HG03442 (cell line): ENCODE results near the gene H6PD.

Experiments used
- ATAC-seq: cut with Tn5 transposase; IDR thresholded peaks from one replicate; pipeline ENCODE4 v1.9.1; 2021; ENCODE audit warnings: mild to moderate bottlenecking, moderate library complexity; ENCODE audit not compliant: unreplicated experiment

Gene H6PD

GRCh38 chr1:9253453-9254105, 19.0 kb downstream of the H6PD start:
- no peak for ATAC-seq

DNA sequence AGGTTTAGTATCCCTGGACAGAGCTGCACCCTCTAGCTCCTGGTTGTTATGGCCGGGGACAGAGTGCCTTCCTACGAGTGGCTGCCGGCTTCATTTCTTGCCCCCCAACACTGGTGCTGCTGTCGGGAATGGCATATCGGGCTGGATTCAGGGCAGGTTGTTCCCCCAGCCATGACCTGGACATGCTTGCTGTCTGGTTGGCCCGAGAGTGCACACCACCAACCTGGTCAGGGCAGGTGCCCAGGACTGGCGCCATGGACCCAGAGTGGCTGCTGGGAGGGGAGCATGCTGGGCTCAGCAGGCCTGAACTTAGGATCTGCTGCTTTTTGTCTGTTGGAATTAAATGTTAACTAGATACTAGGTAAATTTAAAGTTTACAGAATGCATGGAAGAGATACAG, 21.8 kb downstream of the H6PD start:
- no peak for ATAC-seq

DNA sequence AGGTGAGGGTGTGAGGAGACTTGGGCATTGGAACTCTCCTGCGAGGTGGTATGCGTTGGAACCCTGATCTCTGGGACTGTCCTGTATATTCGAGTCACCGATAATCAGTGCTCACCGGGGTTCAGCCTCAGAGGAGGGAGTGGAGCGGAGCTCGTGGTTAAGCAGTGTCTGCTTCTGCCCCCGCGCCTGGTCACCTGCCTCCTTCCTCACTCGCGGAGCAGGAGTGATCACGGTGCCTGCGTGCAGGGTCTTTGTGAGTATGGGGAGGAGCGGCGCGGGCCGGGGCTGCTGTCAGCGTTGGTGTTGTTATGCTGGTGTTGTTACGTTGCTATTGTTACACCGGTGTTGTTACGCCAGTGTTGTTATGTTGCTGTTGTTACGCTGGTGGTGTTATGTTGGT, 23.3 kb downstream of the H6PD start:
- ATAC-seq: no peak

GRCh38 chr1:9258629-9259028, 24.1 kb downstream of the H6PD start:
- no peak for ATAC-seq

DNA sequence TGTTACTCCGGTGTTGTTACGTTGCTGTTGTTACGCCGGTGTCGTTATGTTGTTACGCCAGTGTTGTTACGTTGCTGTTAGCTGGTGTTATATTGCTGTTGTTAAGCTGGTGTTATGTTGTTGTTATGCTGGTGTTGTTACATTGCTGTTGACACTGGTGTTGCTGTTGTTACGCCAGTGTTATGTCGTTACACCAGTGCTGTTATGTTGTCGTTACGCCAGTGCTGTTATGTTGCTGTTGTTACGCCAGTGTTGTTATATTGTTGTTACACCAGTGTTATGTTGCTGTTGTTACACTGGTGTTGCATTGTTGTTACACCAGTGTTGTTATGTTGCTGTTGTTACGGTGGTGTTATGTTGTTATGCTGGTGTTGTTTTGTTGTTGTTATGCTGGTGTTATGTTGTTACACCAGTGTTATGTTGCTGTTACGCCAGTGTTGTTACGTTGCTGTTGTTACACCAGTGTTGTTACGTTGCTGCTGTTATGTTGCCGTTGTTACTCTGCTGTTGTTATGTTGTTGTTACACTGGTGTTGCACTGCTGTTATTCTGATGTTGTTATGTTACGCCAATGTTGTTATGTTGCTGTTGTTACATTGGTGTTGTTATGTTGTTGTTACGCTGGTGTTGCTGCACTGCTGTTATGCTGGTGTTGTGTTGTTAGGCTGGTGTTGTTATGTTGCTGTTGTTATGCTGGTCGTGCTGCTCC, 25.6 kb downstream of the H6PD start:
- ATAC-seq: no peak

GRCh38 chr1:9261496-9261895, 26.9 kb downstream of the H6PD start:
- ATAC-seq: no peak

DNA sequence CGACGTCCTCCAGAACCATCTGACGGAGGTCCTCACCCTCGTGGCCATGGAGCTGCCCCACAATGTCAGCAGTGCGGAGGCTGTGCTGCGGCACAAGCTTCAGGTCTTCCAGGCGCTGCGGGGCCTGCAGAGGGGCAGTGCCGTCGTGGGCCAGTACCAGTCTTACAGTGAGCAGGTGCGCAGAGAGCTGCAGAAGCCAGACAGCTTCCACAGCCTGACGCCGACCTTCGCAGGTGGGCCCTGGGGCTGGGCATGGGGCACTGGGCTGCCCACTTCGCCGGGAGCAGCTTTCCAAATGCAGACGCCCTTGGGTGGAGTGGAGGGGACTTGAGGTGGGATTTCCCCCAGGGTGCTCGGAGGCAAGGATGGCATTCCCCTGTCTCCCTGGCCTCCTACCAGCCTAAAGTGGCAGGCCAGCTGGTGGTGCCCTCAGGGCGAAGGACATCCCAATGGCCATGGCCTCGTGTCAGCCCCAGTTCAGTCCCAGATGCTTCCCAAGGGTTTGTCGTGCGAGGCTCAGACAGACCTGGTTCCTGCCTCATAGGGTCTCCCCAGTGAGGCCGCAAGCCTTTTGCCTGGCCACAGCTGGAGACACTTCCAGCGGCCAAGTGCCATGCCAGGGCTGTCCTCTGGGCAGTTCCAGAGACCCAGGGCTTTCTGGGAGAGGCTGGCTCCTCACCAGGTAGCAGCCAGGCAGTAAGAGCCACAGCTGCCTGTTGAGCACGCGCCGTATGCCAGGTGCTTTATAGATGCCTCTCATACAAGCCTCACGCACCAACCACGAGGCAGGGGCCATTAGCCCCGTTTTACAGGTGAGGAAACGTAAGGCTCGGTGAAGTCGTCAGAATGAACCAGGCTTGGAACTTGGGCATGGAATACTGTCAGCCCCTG, 27.8 kb downstream of the H6PD start:
- no peak for ATAC-seq

DNA sequence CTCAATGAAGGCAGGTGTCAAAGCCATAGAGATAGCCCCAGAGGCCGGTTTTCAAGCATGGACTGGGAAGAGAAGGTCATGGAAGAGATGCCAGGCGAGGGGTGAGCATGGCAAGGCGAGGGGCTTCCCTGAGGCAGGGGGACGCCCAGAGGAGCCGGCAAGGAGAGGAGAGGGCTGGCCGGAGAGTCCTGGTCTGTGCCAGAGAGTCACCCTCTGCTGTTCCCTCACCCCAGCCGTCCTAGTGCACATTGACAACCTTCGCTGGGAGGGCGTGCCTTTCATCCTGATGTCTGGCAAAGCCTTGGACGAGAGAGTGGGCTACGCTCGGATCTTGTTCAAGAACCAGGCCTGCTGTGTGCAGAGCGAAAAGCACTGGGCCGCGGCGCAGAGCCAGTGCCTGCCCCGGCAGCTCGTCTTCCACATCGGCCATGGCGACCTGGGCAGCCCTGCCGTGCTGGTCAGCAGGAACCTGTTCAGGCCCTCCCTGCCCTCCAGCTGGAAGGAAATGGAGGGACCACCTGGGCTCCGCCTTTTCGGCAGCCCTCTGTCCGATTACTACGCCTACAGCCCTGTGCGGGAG, 28.8 kb downstream of the H6PD start:
- no peak for ATAC-seq

DNA sequence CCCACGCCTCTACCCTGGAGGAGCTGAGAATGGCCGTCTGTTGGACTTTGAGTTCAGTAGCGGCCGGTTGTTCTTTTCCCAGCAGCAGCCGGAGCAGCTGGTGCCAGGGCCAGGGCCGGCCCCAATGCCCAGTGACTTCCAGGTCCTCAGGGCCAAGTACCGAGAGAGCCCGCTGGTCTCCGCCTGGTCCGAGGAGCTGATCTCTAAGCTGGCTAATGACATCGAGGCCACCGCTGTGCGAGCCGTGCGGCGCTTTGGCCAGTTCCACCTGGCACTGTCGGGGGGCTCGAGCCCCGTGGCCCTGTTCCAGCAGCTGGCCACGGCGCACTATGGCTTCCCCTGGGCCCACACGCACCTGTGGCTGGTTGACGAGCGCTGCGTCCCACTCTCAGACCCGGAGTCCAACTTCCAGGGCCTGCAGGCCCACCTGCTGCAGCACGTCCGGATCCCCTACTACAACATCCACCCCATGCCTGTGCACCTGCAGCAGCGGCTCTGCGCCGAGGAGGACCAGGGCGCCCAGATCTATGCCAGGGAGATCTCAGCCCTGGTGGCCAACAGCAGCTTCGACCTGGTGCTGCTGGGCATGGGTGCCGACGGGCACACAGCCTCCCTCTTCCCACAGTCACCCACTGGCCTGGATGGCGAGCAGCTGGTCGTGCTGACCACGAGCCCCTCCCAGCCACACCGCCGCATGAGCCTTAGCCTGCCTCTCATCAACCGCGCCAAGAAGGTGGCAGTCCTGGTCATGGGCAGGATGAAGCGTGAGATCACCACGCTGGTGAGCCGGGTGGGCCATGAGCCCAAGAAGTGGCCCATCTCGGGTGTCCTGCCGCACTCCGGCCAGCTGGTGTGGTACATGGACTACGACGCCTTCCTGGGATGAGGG, 29.7 kb downstream of the H6PD start:
- no peak for ATAC-seq

DNA sequence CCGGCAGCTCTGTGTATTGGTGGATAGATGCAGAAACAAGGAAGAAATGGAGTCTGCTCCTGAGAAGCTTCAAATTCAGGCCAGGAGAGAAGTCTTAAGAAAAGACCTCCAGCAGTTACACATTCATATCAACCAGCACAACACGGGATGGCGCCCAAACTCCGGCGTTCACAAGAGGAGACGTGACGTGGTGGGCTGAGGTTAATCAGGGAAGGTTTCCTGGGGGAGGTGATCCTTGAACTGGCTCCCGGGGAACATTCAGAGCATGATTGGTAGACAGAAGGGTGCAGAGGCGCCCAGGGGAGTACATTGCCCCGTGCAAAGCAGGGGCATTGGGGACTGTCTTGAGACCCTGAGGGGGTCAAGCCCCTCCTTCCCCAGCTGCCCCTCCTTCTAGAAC, 30.5 kb downstream of the H6PD start:
- ATAC-seq: no peak

GRCh38 chr1:9265968-9266367, 31.4 kb downstream of the H6PD start:
- ATAC-seq: no peak

- ATAC-seq: no peak
Measured at GRCh38 chr1:9267352-9267686, 32.7 kb downstream of the H6PD start.

- ATAC-seq: no peak
Measured at GRCh38 chr1:9267827-9268581, 33.4 kb downstream of the H6PD start.

DNA sequence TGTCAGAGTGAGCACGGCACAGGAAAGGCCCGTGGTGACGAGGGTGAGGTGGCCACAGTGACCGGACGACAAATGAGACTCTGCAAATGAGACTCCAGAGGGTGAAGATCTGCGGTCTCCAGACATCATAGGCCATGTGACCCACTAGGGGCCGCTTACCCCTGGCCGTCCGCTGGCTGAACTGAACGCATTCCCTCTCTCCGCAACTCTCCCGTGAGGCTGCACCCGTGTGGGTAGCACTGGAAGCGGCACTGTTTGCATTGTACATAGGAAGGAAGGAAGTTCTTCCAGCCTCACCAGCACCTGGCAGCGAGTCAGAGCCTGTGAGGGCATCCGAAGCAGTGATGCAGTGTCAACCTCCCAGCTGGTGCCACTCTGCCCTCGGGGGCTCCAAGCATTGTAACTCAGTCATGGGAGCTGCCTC, 34.5 kb downstream of the H6PD start:
- no peak for ATAC-seq

- no peak for ATAC-seq
Measured at GRCh38 chr1:9269721-9270120, 35.1 kb downstream of the H6PD start.

DNA sequence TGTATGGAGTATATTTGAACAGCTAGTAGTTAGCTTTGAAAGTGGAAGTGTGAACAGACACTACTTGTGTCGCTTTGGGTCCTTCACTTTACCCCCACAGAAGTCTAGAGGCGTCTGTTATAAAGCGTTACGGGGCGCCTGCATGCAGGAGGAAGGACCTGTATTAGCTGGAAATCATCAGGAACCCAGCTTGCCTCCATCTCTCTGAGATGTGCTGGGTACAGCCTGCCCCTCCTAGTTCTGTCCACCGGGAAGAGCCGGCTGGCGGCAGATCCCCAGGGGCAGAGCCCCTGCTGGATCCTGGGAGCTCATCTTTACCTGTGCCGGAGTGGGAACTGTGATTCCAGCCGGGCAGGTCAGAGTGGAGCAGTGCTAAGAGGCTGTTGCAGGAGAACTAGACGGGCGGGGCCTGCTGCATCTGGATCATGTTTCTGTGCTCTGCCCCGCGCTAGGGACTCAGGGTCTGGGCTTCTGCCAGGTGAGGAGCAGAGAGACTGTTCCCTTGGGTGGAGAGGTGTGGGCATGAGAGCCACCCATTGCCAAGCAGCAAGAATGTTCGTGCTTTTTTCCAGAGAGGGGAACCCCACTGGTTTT, 35.8 kb downstream of the H6PD start:
- ATAC-seq: no peak

DNA sequence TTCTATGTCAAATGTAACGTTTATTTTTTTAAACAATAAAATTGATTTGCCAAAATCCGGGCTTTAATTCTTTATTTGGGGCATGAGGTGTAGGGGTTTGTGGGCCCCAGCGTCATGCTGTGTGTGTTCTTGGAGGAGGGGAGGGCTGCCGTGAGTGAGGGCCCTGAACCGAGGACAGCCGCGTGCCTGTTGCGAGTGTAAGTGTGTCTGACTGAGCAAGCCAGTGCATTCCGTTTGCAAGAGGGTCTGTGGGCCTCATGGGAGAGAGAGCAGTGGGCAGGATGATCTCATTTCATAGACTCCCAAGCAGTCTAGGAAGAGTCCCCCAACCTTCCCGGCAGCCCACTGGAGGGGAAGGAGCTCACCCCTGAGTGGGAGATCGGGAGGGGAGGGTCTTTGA, 36.7 kb downstream of the H6PD start:
- ATAC-seq: no peak

- no peak for ATAC-seq
Measured at GRCh38 chr1:9271861-9272595, 37.5 kb downstream of the H6PD start.

DNA sequence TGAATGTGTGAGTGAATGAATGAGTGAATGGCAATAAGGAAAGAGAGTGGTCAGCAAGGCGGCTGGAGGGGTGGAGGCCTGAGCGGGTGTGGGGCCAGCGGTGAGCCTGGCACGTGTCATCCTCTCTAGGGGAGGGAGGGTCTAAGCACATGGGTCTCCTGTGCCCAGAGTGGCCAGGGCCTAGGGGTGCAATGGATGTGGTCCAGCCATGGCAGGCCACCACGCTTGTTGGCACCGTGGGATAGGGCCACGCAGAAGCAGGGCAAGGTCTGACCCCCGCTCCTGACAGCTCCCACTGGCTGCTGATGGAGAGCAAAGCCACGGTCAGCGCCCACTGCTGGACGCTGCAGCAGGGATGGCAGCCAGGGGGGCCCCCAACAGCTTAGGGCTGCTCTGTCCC, 38.6 kb downstream of the H6PD start:
- no peak for ATAC-seq
